A549 treated with Mapracorat at 1 μM for 4 hours (cell line): ENCODE data around the gene ISOC1. TPM values are rescaled to one million over a fixed set of nuclear protein-coding genes. Genes with fewer than 3 reads are reported as not detected.

Experiments used
- total RNA-seq: library from RNA; stranded (reverse); fragments of 200-300 nt; extraction: Qiagen RNA extraction; gene quantifications from 5 replicates; pipeline ENCODE4 v1.2.3, GENCODE V29; 2022

ISOC1 gene
- total RNA-seq: 15.2 to 16.8 TPM (median 15.7 TPM) in 5 replicates

DNA sequence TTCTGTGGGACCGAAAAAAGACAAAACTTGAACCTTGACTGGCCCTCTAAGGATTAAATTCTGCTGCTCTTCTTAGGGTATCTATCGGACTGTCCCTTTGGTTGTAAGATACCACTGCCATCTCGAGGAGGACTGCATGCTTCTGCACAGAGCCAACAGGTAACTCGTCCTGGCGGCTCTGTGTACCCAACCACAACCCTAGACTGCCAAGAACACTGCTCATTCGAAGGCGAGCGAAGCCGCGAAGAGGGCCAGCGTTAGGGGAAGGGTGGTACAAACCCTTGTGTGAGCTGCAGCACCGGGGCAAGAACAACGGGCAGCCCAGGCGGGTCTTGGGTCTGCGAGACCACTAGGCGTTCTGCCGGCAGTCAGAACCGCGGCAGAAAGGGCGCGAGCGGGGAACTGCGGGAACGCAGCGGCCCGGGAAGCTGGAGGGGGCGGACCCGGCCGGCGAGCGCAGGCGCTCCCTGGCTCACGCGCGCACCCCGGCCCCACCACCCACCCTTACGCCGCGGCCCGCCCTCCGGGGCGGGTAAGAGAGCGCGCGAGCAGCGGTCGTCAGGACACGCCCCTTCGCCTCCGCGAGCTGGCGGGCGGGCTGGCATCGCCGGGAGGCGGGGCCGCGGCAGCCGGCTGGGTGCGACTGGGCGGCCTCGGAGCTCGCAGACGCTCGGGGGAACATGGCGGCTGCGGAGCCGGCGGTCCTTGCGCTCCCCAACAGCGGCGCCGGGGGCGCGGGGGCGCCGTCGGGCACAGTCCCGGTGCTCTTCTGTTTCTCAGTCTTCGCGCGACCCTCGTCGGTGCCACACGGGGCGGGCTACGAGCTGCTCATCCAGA is at the start of gene ISOC1:
Gene ISOC1 (plus strand): TSS at position 663 of the 837 bp plus-strand sequence. CDS start 18 bp downstream, at position 681.

Other genes with a start within 250 kb of the ISOC1 start
- 0.06 TPM in 1 of 5 replicates, not detected in the others for gene SLC27A6, start 129.3 kb upstream of the ISOC1 start, total RNA-seq